Coronary artery (tissue), 2 donors: ENCODE measurements around the gene TSPAN11.

Experiments
- DNase-seq: peaks from one replicate; pipeline ENCODE4 v3.0.0-alpha.2; 2017; ENCODE audit warnings: low spot score
- H3K27ac ChIP-seq, 2 donors: fragments of 200-600 bp; sonication (generic); one replicate each; pipeline ENCODE4 v1.5.1; 2016 to 2019
- H3K4me3 ChIP-seq: fragments of 200-600 bp; sonication (generic); 2 replicates; pipeline ENCODE4 v1.5.1; 2016; ENCODE audit warnings: mild to moderate bottlenecking, moderate library complexity
- CTCF ChIP-seq: fragments of 200-600 bp; sonication (generic); IDR thresholded peaks from one replicate; pipeline ENCODE4 v1.5.1; 2019; ENCODE audit warnings: antibody characterized with exemption

TSPAN11 gene

GRCh38 chr12:31016057-31016456, 89.5 kb downstream of the TSPAN11 start:
- H3K4me3 ChIP-seq: no peak overlapping the region
- no peak overlapping the region for H3K27ac ChIP-seq
- TF ChIP-seq CTCF: no peak
- DNase-seq: peak; percentile 21

- no peak overlapping the region for H3K4me3 ChIP-seq
- no peak for TF ChIP-seq CTCF
- no peak overlapping the region for H3K27ac ChIP-seq
- peak; percentile 5 for DNase-seq
These were observed 91.0 kb downstream of the TSPAN11 start for GRCh38 chr12:31017535-31017934.

GRCh38 chr12:31018106-31018789, 91.7 kb downstream of the TSPAN11 start:
- peak; percentile 29 for DNase-seq
- H3K27ac ChIP-seq: no peak overlapping the region
- H3K4me3 ChIP-seq: no peak overlapping the region
- TF ChIP-seq CTCF: no peak

- peak; percentile 56 for DNase-seq
- TF ChIP-seq CTCF: no peak
- Histone ChIP-seq H3K27ac (no peak overlapping the region), H3K4me3 (no peak overlapping the region)
These were observed 92.4 kb downstream of the TSPAN11 start for GRCh38 chr12:31018790-31019505.

- peak; percentile 28 for DNase-seq
- TF ChIP-seq CTCF: no peak
- H3K4me3 ChIP-seq: no peak overlapping the region
- no peak overlapping the region for H3K27ac ChIP-seq
These were observed 93.0 kb downstream of the TSPAN11 start for GRCh38 chr12:31019561-31019960.

GRCh38 chr12:31019976-31020375, 93.4 kb downstream of the TSPAN11 start:
- DNase-seq: peak; percentile 46
- TF ChIP-seq CTCF: no peak
- no peak overlapping the region for H3K27ac ChIP-seq
- no peak overlapping the region for H3K4me3 ChIP-seq
